Right atrium auricular region (tissue), 2 donors: ENCODE data around the gene SLC17A8. TPM values are rescaled to one million over a fixed set of nuclear protein-coding genes. Genes with fewer than 3 reads are reported as not detected.
"Not testable (repeated sequence)": the region's sequence is repeated elsewhere in the genome, so short reads cannot be mapped to it uniquely, and the experiment has no call there.

Experiments
- DNase-seq: peaks from one replicate; pipeline ENCODE4 v3.0.0-alpha.2; 2019; ENCODE audit warnings: low spot score
- H3K27ac ChIP-seq, 2 donors: fragments of 200-600 bp; sonication (generic); 1 replicate in 1 of 2; 2 replicates in 1 of 2; pipeline ENCODE4 v1.5.1; 2016 to 2019
- H3K27me3 ChIP-seq, 2 donors: fragments of 200-600 bp; sonication (generic); one replicate each; pipeline versions ENCODE4 v1.5.1 to v1.6.0; 2017 to 2019
- H3K36me3 ChIP-seq: fragments of 200-600 bp; sonication (generic); one replicate; pipeline ENCODE4 v1.5.1; 2016
- H3K4me1 ChIP-seq, 2 donors: fragments of 200-600 bp; sonication (generic); one replicate each; pipeline versions ENCODE4 v1.5.1 to v1.6.0; 2017 to 2019
- H3K4me3 ChIP-seq, 2 donors: fragments of 200-600 bp; sonication (generic); 1 replicate in 1 of 2; 2 replicates in 1 of 2; pipeline ENCODE4 v1.5.1; 2017 to 2019; ENCODE audit warnings: mild to moderate bottlenecking in 1 of 2, moderate library complexity in 1 of 2
- H3K9me3 ChIP-seq, 2 donors: fragments of 200-600 bp; sonication (generic); one replicate each; pipeline ENCODE4 v1.5.1; 2019
- total RNA-seq, 2 donors: library from RNA; depleted of rRNA; stranded (reverse); fragments of >200 nt; gene quantifications; one replicate each; pipeline ENCODE4 v1.1.0, GENCODE V29; 2016
- TF ChIP-seq, protein P1 (sequence below), 2 donors: fragments of 200-600 bp; sonication (generic); IDR thresholded peaks; one replicate each; pipeline ENCODE4 v1.5.1; 2019; ENCODE audit warnings: antibody characterized with exemption in 2 of 2

The SLC17A8 gene
- not detected for total RNA-seq

DNA sequence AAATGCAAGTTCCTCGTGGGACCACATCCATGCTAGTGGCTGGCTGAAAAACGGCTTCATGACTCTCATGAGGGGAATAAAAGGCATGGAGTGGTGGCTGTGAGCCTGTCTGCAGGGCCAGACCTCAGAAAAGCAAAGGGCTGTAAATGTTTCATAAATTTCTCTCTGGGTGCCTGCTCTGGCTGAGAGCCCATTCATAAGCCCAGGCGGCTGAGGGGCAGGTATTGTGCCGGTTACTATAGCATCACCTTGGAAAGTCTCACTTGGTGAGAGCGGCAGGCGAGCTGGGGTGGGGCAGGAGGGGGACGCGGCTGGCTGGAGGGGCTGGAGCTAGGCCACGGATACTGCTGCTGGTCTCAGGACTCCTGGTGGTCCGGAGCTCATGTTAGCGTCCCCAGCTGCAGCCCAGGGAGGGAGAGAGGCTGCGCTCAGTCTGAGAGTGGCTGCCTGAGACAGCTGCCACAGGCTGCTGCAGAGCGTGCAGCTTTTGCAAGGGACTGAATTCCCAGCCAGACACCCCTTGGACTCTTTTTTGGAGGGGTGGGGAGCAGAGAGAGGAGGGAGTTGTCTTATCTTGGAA is at the start of gene SLC17A8:
TSS of gene SLC17A8 (plus strand) at position 431 of the 580 bp plus-strand sequence. CDS start 318 bp downstream, outside the sequence.
- DNase-seq, result no peak
- Histone ChIP-seq H3K36me3 (no peaks in the 10 kb centered on the region), H3K27me3 (no peaks in the 10 kb centered on the region), H3K9me3 (no peaks in the 10 kb centered on the region), H3K27ac (no peak within 1 kb of the TSS), H3K4me1 (no peaks in the 10 kb centered on the region), H3K4me3 (no peak within 1 kb of the TSS)
- TF ChIP-seq, protein P1, sequence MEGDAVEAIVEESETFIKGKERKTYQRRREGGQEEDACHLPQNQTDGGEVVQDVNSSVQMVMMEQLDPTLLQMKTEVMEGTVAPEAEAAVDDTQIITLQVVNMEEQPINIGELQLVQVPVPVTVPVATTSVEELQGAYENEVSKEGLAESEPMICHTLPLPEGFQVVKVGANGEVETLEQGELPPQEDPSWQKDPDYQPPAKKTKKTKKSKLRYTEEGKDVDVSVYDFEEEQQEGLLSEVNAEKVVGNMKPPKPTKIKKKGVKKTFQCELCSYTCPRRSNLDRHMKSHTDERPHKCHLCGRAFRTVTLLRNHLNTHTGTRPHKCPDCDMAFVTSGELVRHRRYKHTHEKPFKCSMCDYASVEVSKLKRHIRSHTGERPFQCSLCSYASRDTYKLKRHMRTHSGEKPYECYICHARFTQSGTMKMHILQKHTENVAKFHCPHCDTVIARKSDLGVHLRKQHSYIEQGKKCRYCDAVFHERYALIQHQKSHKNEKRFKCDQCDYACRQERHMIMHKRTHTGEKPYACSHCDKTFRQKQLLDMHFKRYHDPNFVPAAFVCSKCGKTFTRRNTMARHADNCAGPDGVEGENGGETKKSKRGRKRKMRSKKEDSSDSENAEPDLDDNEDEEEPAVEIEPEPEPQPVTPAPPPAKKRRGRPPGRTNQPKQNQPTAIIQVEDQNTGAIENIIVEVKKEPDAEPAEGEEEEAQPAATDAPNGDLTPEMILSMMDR (IDR thresholded peaks at IDR 0.05), result no peak

DNA sequence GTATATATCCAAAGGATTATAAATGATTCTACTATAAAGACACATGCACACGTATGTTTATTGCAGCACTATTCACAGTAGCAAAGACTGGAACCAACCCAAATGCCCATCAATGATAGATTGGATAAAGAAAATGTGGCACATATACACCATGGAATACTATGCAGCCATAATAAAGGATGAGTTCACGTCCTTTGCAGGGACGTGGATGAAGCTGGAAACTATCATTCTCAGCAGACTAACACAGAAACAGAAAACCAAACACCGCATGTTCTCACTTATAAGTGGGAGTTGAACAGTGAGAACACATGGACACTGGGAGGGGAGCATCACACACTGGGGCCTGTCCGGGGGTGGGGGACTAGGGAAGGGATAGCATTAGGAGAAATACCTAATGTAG is 48.7 kb upstream of the SLC17A8 start:
- not testable (repeated sequence) for H3K9me3 ChIP-seq, DNase-seq, H3K27ac ChIP-seq, H3K4me1 ChIP-seq, H3K4me3 ChIP-seq, H3K27me3 ChIP-seq
- H3K36me3 ChIP-seq, result peaks cover 22% of the 10 kb centered on the region

DNA sequence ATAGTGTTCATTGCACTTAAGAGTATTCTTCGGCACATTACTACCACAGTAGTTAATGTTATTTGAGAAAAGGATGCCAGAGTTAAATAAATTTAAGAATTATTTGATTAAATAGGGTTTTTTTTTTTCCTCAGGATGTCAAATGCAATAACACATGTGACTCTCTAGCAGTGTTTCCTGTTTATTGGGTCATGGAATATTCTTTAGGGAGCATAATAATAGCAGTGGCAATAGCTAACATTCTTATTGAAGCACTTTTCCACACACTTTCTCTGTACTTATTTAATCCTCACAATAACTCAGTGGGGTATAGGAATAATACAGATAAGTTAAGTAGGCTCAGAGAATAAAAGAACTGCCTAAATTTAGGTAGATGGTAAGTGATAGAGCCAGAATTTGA is 45.6 kb upstream of the SLC17A8 start:
- Histone ChIP-seq H3K27me3 (no peaks in the 10 kb centered on the region), H3K27ac (no peak overlapping the region), H3K36me3 (peaks cover 26% of the 10 kb centered on the region), H3K4me1 (no peaks in the 10 kb centered on the region), H3K4me3 (no peak overlapping the region), H3K9me3 (no peaks in the 10 kb centered on the region)
- DNase-seq, result no peak
- TF ChIP-seq, protein P1 (IDR thresholded peaks at IDR 0.05), result no peak

DNA sequence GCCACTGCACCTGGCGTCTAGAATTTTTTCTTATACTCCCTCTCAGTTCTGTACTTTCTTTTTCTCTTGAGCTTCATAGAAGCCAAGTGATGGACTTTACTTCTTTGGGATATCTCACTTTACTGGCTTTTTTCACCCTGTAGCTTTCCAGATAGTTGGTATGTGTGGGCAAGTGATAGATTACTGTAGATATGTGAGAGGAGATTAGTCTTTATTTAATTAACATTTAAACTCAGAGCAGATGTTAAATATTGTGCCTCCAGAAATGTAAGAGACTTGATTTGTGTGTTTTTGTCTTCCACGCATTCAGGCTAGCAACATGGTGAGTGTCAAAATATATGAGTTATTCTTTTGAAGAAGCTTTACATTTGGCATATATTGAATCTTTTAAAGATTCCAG is 39.5 kb upstream of the SLC17A8 start:
- Histone ChIP-seq H3K4me1 (no peaks in the 10 kb centered on the region), H3K27ac (no peak overlapping the region), H3K4me3 (no peak overlapping the region), H3K27me3 (no peaks in the 10 kb centered on the region), H3K9me3 (no peaks in the 10 kb centered on the region), H3K36me3 (peaks cover 46% of the 10 kb centered on the region)
- TF ChIP-seq, protein P1 (IDR thresholded peaks at IDR 0.05), result no peak
- no peak for DNase-seq

DNA sequence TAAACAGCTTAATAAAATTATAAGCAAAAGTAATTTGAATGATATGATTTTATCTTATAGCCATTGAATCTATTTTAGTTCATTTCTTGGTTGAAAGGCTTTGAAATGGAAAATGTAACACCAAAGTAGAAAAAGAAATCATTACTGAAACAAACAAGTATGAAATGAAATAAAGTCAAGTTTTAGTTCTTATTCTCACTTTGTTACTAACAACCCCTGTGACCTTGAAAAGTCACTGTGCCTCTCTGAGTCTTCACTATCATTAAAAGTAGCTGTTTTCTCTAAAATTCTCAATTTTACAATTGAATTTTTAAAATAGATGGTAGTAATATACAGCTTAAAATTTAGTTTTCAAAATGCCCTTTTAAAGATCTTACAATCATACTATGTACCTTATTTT is 32.4 kb upstream of the SLC17A8 start:
- H3K27me3 ChIP-seq, result no peaks in the 10 kb centered on the region
- peaks cover 21% of the 10 kb centered on the region for H3K36me3 ChIP-seq
- H3K4me1 ChIP-seq, result no peaks in the 10 kb centered on the region
- no peaks in the 10 kb centered on the region for H3K9me3 ChIP-seq
- no peak overlapping the region for H3K27ac ChIP-seq
- no peak for DNase-seq
- TF ChIP-seq, protein P1 (IDR thresholded peaks at IDR 0.05), result no peak
- no peak overlapping the region for H3K4me3 ChIP-seq

DNA sequence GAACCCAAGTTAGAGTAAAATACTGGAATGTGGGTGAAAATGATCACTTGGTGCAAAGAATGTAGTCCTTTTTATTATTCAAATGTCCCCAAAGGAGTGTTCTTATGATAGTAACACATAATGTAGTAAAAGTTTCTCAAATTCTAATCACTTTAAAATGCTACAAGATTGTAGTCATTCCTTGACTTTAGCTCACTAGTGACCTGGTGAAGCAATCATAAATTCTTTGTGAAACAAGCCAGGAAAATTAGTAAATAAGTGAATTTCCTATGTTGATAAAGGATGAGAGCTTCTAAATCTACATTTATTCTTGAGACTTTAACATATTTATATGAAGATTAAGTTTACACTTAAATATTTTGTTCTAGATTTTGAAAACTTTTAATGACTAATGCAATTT is 30.7 kb upstream of the SLC17A8 start:
- TF ChIP-seq, protein P1 (IDR thresholded peaks at IDR 0.05), result no peak
- DNase-seq, result no peak
- Histone ChIP-seq H3K36me3 (peaks cover 32% of the 10 kb centered on the region), H3K27ac (no peak overlapping the region), H3K4me3 (no peak overlapping the region), H3K27me3 (no peaks in the 10 kb centered on the region), H3K9me3 (no peaks in the 10 kb centered on the region), H3K4me1 (no peaks in the 10 kb centered on the region)
